GM08714 (cell line): ENCODE measurements around the gene NUP98.
"Not testable (repeated sequence)": the region's sequence is repeated elsewhere in the genome, so short reads cannot be mapped to it uniquely, and the experiment has no call there.

Source experiments
- H3K4me3 ChIP-seq: fragments of 200-500 bp; sonication (Bioruptor generic); 2 replicates; pipeline ENCODE4 v1.5.1; 2014; ENCODE audit warnings: mild to moderate bottlenecking, low read length, inconsistent platforms
- ZNF274 ChIP-seq: IDR thresholded peaks from 2 replicates; pipeline ENCODE4 v1.6.1; 2012; ENCODE audit warnings: mild to moderate bottlenecking, low read depth, low read length

The NUP98 gene

DNA sequence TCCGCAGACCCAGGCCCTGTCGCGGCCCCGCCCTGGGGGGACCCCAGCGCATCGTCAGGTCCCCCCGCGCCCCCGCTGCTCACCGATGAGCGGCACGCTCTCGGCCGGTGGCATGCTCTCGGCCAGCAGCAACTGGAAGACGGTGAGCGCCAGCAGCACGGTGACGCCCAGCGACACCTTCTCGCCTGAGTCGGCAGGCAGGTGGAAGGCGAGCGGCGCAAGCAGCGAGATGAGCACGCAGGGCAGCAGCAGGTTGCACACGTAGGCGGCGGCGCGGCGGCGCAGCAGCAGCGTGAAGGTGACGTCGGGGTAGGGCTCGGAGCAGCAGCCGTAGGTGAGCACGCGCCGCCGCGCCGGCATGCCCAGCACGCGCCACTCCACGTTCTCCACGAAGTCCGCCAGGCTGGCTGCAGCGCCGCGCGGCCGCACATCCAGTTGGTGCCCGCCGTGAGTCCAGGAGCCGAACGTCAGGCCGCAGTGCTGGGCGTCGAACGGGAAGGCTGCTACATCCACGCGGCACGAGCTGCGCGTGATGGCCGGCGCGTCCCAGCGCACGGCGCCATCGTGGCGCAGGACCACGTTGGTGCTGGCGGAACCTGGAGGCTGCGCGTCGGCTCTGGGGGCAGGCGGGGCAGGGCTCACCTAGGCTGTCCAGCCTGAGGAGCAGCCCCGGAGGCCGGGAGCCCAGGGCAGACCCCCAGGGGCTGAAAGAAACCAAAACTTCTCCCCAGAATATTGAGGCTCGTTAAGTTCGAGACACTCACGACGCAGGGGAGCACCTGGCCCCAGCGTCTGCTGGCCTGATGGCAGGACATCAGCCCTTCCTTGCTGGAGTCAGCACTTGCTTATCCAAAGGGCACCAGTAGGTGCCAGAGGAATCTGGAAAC, 130.0 kb downstream of the NUP98 start:
- TF ChIP-seq ZNF274 = no peak
- H3K4me3 ChIP-seq = no peak overlapping the region

DNA sequence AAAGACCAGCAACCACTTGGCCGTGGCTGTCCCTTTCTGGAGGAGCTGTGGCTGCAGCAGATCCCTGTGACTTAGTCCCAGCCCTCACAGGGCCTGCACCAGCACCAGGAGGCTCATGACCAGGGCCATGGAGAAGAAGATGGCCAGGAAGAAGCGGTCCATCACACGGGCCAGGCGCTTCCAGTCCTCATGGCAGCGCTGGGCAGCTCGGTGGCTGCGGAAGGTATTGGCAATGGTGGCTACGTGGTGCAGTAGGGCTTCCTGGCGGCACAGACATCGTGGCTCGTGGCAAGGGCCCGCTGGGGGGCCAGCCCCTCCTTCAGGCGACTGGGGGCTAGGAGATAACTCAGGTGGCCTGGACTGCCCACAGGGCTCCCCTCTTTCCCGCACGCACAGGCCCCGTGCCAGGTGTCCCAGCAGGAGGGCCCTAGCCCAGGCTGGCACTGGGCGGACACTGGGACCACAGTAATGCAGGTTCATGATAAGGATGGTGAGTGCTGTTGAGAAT, 131.3 kb downstream of the NUP98 start:
- H3K4me3 ChIP-seq = no peak overlapping the region

DNA sequence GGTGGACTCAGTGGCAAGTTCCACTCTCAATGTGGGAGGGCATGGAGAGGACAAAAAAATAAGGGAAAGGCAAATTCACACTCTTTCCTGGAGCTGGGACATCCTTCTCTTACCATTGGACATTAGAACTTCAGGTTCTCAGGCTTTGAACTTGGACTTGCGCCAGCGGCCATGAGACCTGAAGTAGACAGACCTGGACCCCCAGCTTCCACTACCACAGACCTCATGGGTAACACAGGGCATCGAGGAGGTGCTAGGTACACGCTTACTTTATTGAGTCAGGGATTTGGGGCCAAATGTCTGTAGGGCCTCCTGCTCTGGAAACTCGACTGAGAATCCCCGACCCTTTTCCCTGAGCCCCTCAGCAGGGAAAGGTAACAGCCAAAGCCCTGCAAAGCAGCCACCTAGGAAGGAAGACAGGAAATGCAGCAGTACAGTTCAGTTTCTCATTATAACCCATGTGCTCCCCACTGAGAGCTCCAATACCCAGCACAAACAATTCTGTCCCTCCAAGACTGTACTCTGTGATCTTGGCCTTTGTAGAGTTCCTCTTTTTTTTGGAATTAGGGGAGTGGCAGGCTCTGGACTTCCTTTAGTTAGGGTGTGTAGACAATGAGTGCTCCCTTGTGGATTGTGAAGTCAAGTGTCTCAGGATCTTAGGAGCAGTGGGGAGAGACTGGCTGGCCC, 131.9 kb downstream of the NUP98 start:
- no peak overlapping the region for H3K4me3 ChIP-seq
- TF ChIP-seq ZNF274 = no peak

More for the DNA sequence above, 131.3 kb downstream of the NUP98 start:
- TF ChIP-seq ZNF274 = no peak

DNA sequence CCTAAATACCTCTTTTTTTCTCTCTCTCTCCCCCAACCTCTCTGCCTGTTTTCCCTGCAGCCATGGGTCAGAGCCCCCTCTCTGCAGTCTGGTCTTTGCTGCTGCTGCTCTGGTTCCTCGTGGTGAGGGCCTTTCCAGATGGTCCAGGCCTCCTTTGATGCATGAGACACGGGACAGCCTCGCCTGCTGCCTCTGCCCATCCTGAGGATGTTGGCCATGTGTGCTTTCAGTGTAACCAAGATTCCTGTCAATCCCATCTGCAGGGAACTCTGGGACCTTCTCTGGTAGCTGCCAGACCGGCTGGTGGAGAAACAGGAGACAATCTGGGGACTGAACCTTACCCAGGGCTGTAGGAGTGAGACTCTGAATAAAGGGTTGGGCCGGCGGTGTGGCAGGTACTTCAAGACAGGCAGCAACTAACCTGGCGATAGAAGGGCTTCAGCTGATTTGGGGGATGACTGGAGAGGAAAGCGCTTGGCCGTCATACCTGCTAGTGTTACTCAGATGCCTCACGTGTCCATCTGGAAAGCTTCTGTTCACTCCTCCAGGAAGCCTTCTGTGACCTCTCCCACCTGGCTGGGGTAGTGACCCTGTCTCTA, 133.2 kb downstream of the NUP98 start:
- TF ChIP-seq ZNF274 = no peak
- no peak overlapping the region for H3K4me3 ChIP-seq

DNA sequence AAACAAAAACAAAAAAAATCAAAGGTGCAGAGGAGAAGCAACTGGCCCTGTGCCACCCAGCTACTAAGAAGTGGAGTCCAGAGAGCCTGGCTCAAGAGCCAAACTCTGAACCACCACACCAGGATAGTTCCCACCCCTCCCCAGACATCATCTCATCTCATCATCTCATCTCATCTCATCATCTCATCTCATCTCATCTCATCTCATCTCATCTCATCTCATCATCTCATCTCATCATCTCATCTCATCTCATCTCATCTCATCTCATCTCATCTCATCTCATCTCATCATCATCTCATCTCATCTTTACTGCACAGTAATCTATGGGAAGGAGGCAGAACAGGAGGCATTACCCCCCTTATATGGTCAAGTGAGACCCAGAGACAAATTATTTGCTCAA, 134.5 kb downstream of the NUP98 start:
- H3K4me3 ChIP-seq = no peak overlapping the region
- TF ChIP-seq ZNF274 = no peak

DNA sequence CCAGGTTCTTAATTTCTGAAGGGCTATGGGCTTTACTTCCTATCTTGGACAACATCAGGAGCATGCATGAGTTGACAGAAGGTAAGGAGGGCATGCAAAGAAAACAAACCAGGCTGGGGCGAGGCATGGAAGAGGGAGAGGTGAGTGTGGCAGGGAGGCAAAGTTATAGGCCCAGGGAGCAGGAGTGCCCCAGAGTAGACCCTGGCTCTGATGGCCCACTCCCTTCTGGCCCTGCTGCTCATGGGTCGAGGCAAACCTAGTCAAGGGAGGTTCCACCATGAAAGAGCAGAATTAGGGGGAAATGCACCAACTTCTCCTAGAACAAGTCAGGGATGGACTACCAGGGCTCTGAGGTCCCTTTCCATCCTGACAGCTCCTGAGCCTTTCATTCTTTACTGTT, 136.4 kb downstream of the NUP98 start:
- no peak for TF ChIP-seq ZNF274

DNA sequence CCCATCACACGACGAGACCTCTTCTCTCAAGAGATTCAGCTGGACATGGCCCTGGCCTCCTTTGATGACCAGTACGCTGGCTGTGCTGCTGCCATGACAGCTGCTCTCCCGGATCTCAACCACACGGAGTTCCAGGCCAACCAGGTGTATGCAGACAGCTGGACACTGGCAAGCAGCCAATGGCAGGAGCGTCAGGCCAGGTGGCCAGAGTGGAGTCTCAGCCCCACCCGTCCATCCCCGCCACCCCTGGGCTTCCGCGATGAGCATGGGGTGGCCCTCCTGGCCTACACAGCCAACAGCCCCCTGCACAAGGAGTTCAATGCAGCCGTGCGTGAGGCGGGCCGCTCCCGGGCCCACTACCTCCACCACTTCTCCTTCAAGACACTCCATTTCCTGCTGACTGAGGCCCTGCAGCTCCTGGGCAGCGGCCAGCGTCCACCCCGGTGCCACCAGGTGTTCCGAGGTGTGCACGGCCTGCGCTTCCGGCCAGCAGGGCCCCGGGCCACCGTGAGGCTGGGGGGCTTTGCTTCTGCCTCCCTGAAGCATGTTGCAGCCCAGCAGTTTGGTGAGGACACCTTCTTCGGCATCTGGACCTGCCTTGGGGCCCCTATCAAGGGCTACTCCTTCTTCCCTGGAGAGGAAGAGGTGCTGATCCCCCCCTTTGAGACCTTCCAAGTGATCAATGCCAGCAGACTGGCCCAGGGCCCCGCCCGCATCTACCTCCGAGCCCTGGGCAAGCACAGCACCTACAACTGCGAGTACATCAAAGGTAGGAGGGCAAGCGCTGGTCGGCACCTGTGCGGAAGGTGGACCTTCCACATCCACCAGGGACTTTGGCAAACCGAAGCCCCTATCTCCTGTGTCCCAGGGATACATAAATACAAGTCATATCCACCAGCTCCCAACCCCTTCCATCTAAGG, 137.5 kb downstream of the NUP98 start:
- no peak for TF ChIP-seq ZNF274
- no peak overlapping the region for H3K4me3 ChIP-seq

More for the DNA sequence above, 136.4 kb downstream of the NUP98 start:
- H3K4me3 ChIP-seq = no peak overlapping the region

DNA sequence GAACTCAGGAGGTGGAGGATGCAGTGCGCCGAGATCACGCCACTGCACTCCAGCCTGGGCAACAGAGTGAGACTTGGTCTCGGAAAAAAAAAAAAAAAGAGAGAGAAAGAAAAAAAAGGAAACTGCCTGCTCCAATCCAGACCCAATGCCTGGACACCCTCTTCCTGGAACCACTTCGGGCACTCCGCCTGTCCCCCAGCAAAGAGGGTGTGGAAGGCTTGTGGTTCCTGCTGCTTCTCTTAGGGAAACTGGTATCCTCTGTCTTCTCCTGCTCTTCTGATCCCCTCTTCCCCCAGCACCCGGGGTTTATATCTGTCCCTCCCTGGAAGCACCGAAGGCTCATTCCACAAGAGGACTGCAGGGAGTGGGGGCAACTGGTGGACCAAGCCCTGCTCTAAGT, 139.1 kb downstream of the NUP98 start:
- TF ChIP-seq ZNF274 = no peak
- no peak overlapping the region for H3K4me3 ChIP-seq

DNA sequence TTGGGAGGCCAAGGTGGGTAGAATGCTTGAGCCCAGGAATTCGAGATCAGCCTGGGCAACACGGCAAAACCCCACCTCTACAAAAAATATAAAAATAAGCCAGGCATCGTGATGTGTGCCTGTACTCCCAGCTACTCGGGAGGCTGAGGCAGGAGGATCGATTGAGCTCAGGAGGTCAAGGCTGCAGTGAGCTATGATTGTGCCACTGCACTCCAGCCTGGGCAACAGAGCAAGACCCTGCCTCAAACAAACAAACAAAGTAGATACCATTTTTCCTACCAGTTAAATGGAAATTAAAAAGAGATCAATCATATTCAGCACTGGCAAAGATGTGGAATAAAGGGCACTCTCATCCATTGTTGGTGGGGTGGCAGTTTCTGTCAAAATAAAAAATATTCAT, 140.0 kb downstream of the NUP98 start:
- H3K4me3 ChIP-seq = not testable (repeated sequence)

DNA sequence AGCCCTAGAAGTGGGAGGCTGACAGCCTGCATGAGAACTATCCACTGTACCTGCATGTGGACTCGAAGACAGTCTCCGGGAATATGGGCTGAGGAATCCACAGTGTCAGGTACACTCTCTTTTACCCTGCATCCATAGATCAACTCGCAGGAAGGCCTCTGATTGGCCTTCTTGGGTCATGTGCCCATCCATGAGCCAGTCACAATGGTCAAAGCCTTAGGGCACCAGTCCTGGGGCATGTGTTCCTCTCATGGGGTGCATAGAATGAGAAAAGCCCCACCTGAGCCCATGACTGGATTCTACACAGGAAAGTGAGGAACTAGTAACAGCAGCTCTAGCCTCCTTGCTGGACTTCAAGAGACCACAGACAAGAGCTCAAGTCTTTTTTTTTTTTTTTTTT, 141.8 kb downstream of the NUP98 start:
- TF ChIP-seq ZNF274 = no peak
- H3K4me3 ChIP-seq = no peak overlapping the region

DNA sequence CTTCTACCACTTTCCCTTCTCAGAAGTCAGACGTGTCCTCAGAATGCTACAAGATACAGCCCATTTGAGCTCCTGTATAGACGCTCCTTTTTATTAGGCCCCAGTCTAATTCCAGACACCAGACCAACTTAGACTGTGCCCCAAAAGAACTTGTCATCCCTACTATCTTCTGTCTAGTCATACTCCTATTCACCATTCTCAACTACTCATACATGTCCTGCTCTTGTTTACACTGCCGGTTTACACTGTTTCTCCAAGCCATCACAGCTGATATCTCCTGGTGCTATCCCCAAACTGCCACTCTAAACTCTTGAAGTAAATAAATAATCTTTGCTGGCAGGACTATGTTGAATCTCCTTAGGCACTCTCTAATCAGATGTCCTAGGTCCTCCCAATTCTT, 144.8 kb downstream of the NUP98 start:
- H3K4me3 ChIP-seq = not testable (repeated sequence)

DNA sequence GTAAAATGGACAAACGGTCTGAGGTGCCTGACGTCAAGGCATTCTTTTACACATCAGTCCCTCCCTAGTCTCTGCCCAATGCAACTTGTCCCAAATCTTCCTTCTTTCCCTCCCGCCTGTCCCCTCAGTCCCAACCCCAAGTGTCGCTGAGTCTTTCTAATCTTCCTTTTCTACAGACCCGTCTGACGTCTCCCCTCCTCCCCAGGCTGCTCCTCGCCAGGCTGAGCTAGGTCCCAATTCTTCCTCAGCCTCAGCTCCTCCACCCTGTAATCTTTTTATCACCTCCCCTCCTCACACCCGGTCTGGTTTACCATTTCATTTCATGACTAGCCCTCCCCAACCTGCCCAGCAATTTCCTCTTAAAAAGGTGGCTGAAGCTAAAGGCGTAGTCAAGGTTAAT, 148.0 kb downstream of the NUP98 start:
- not testable (repeated sequence) for H3K4me3 ChIP-seq

DNA sequence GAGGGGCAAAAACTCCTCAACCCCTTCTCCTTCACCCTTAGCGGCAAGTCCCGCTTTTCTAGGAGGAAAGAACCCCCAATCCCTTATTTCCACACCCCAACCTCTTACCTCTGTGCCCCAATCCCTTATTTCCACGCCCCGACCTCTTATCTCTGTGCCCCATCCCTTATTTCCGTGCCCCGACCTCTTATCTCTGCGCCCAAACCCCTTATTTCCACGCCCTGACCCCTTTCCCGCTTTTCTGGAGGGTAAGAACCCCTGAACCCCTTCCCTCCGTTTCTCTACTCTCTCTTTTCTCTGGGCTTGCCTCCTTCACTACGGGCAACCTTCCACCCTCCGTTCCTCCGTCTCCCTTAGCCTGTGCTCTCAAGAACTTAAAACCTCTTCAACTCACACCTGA, 148.5 kb downstream of the NUP98 start:
- H3K4me3 ChIP-seq = not testable (repeated sequence)

DNA sequence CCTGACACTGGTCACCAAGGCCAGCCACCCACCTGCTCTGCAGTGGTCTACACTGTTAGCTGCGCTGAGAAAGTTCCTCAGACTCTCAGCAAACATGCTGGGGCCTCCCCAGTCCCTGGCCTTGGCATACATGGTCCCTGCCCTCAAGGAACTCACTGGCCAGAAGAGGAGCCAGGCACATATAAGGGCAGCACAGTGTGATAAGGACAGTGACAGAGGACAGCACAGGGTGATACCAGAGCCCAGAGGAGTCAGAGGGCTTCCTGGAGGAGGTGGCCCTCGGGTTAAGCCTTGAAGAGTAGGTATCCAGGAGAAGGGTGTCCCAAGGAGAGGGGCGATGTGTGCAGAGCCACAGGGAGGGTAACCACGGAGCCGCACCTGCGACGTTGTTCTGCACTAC, 151.8 kb downstream of the NUP98 start:
- TF ChIP-seq ZNF274 = no peak

More for the DNA sequence above, 151.8 kb downstream of the NUP98 start:
- no peak overlapping the region for H3K4me3 ChIP-seq
